Measurements from ENCODE around the gene MAFG. TPM values are rescaled to one million over a fixed set of nuclear protein-coding genes. Genes with fewer than 3 reads are reported as not detected.
A peak's percentile ranks its signal among the peaks of the same experiment; 100 is the strongest.

MAFG gene
- total and polyA plus RNA-seq, 2 of the 13 experiments (the other 11 are each of a cell fraction or from before 2014, with no cell fraction given) = 14.5 to 20.0 TPM

DNA sequence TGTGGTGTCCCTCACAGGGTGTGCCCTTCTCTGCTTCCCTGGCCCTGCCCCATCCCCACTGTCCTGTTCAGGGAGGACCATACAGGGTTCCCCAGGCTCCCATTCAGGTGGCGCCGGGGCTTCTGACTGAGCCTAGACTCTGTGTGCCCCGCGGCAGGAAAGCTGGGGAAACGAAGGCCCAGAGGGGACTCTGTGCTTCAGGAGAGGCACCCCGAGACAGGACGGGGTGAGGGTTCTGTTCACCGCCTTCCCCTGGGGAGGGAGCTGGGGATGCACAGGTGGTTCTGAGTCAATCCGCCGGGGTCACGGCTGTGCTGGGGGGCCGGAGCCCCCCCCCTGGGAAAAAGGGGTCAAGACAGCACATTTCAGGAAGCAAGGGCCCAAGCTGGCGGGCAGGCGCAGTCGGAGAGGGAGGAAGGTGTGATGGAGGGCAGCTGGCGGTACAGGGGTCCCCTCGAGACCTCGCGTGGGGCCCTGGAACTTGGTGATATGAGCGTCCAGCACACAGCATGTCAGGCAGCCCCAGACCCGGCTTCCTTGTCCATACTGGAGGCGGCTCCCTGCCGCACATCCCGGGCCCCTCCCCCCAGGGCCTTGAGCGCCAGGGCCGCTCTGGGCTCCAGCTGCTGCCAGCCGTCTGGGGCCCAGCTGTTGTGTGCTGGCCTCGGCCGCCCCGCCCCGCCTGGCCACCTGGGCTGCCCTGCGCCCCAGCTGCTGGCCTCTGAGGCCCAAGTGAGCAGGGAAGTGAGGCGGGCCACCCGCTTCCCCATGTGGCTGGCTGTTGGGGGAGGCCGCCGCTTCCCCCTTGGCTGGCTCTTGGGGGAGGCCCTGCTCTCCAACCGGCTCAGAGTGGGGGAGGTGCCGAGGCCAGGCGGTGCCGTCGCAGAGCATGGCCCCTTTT lies 39.1 kb upstream of the MAFG start (continued):
- TF ChIP-seq SYNCRIP (IDR thresholded peaks at IDR 0.05; ENCODE audit: insufficient read depth, low read depth, low read length) (no peak), PRMT3 (CRISPR knock-in tag; IDR thresholded peaks at IDR 0.05; ENCODE audit: borderline replicate concordance, low read depth) (peak; percentile 82; the same call in 1 of the 2 replicates), ZNF556 (CRISPR knock-in tag; IDR thresholded peaks at IDR 0.05; ENCODE audit: borderline replicate concordance) (peak; percentile 95), ZFP36L2 (CRISPR knock-in tag; IDR thresholded peaks at IDR 0.05) (peak; percentile 58; the same call in 1 of the 2 replicates), ZFYVE20 (CRISPR knock-in tag; IDR thresholded peaks at IDR 0.05; ENCODE audit: borderline replicate concordance, low read depth) (0 out of 2 replicates have a peak, but pooled peaks have one; percentile 80), HNF4G (IDR thresholded peaks at IDR 0.05; ENCODE audit: borderline replicate concordance, low read depth, low read length) (peak; percentile 65; the same call in 1 of the 2 replicates), HNF4G (CRISPR knock-in tag; IDR thresholded peaks at IDR 0.05; ENCODE audit: borderline replicate concordance, low read depth) (no peak; the same call in 1 of the 2 replicates), RBAK (CRISPR knock-in tag; IDR thresholded peaks at IDR 0.05) (peak; percentile 18; the same call in 1 of the 2 replicates), AHDC1 (CRISPR knock-in tag; IDR thresholded peaks at IDR 0.05; ENCODE audit: borderline replicate concordance) (peak; percentile 58; the same call in 1 of the 2 replicates), ZBTB25 (CRISPR knock-in tag; IDR thresholded peaks at IDR 0.05) (peak; percentile 86; the same call in 1 of the 2 replicates), MIXL1 (CRISPR knock-in tag; IDR thresholded peaks at IDR 0.05) (0 out of 2 replicates have a peak, but pooled peaks have one; percentile 34), TOPORS (CRISPR knock-in tag; IDR thresholded peaks at IDR 0.05) (peak; percentile 84; the same call in 1 of the 2 replicates), ZNF124 (CRISPR knock-in tag; IDR thresholded peaks at IDR 0.05) (peak; percentile 88; the same call in 1 of the 2 replicates), FOXO1 (CRISPR knock-in tag; IDR thresholded peaks at IDR 0.05) (peak; percentile 91), NR2F1 (CRISPR knock-in tag; IDR thresholded peaks at IDR 0.05) (peak in 1 of 2 experiments; percentile 79; a peak in 3 of 4 replicates), FOXK1 (CRISPR knock-in tag; IDR thresholded peaks at IDR 0.05; ENCODE audit: borderline replicate concordance, low read depth) (peak; percentile 72; the same call in 1 of the 2 replicates)
- TF ChIP-seq, protein P1, sequence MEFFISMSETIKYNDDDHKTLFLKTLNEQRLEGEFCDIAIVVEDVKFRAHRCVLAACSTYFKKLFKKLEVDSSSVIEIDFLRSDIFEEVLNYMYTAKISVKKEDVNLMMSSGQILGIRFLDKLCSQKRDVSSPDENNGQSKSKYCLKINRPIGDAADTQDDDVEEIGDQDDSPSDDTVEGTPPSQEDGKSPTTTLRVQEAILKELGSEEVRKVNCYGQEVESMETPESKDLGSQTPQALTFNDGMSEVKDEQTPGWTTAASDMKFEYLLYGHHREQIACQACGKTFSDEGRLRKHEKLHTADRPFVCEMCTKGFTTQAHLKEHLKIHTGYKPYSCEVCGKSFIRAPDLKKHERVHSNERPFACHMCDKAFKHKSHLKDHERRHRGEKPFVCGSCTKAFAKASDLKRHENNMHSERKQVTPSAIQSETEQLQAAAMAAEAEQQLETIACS (CRISPR knock-in tag; IDR thresholded peaks at IDR 0.05) = no peak
- TF ChIP-seq, protein P2, sequence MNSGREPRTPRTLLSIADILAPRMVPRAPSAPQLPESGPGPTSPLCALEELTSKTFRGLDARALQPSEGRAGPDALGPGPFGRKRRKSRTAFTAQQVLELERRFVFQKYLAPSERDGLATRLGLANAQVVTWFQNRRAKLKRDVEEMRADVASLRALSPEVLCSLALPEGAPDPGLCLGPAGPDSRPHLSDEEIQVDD (CRISPR knock-in tag; IDR thresholded peaks at IDR 0.05; ENCODE audit: borderline replicate concordance) = peak; percentile 70; the same call in 1 of the 2 replicates

Data from HepG2 (cell line).